Measurements from ENCODE around the gene KIF6.

The KIF6 gene

GRCh38 chr6:39338397-39338796 lies 386.8 kb downstream of the KIF6 start:
- no peak for DNase-seq

DNA sequence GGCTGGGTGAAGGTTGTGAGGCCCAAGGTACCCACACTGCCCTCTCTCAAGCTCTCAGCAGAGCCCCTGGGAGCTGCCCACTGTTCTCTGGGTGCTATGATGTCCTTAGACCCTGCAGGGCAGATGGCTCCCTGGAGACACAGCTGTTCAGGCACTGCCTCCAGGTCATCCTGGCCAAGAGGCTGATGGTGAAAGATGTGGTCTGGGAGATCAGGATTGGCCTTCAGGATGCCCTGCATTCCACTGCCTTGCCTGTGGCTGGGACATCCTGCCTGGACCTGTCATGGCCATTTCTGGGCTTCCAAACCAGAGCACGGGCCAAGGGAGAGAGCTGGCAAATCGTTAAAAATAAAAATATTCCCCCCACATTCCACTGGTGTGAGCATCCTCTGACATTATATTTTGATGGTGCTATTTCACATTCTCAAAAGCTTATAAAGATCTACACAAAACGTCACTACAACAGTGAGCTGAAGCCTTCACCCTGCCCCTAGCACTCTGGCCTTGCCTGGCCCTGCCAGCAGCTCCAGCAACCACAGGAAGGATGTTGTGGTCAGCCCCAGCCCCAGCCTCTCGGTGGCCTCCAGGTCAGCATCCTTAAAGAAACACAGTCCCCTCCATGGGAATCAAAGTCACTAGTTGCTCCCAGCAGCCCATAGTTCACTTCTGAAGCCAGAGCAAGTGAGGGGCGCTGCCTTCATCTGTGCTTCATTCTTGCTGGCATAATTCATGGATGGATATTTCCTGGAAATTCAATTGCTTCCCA lies 389.2 kb downstream of the KIF6 start:
- DNase-seq = no peak

- DNase-seq = no peak
These were observed 391.4 kb downstream of the KIF6 start for GRCh38 chr6:39333644-39334438.

- DNase-seq = peak; percentile 93
These were observed 394.7 kb downstream of the KIF6 start for GRCh38 chr6:39330476-39330875.

DNA sequence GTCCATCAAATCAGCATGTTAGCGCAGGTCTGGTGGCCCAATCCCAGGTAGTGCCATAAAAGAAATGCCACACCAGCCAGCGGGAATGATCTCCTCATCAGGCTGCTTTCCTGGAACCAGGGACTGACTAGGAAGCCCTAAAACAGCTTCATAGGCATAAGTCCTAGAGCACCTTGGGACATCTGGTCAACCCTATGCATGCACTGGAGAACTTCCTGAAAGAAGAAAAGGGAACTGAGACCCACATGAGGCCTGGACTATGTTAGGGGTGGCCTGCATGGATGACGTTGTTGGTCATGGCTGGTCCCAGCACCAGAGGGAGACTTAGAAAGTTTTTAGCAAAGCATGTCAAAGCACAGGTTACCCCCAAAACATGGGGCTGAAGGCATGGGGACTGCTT lies 395.2 kb downstream of the KIF6 start:
- DNase-seq = peak; percentile 37

DNA sequence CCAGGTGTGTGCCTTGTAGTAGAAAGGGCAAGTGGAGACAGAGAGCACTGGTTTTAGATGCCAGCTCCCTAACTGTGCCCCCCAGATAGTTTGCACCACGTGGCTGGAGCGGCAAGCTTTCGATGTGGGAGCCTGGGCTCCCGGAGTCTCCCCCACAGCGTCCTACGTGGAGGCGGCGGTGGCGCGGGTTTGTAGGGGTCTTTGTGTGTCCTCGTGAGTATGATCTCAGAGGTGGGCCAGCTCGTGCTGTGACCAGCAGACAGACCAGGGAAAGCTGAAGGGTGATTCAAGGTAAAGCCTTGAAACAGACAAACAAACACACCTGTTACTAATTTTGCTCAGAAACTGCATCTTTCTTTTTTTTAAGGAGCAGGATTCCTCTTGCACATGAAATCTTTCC lies 397.1 kb downstream of the KIF6 start:
- no peak for DNase-seq

DNA sequence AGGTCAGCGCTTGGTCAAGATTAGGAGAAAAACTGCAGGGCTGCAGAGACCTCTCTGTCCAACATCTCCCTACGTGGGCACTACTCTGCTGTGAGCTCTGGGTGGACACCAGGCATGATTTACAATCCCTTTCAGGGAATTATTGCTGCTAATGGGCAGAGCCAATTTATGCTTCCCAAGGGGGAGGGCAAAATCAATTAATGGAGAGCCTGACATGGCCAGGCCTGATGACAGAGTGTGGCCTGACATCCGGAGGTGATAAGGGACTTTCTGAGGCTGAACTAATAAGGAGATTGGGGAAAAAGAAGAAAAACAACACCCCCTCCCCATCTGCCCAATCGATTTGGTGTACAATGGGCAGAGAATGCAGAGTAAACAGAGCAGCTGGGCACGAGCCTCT lies 397.7 kb downstream of the KIF6 start:
- DNase-seq = peak; percentile 33

GRCh38 chr6:39322306-39322850 lies 402.8 kb downstream of the KIF6 start, which contains the start of gene KCNK16:
TSS of gene KCNK16 (minus strand) at chr6:39322702. CDS start at chr6:39322540, 162 bp downstream.
- no peak for DNase-seq

DNA sequence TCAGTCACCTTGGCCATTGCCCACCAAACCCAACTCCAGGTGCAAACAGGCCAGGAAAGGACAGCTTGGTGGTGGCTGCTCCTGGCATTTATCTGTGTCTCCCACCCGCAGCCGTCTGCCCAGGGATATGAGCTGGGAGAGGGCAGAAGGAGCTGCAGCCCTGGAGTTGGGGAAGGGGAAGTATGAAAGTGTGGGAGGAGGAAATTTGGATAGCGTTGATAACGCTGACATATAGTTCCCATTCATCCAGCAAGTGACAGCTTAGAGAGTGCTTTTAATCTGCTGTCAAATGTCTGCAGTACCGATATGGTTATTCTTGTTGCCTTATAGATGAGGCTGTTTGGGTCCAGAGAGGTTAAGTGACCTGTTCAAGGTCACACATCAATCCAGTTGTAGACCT lies 403.4 kb downstream of the KIF6 start:
- no peak for DNase-seq

DNA sequence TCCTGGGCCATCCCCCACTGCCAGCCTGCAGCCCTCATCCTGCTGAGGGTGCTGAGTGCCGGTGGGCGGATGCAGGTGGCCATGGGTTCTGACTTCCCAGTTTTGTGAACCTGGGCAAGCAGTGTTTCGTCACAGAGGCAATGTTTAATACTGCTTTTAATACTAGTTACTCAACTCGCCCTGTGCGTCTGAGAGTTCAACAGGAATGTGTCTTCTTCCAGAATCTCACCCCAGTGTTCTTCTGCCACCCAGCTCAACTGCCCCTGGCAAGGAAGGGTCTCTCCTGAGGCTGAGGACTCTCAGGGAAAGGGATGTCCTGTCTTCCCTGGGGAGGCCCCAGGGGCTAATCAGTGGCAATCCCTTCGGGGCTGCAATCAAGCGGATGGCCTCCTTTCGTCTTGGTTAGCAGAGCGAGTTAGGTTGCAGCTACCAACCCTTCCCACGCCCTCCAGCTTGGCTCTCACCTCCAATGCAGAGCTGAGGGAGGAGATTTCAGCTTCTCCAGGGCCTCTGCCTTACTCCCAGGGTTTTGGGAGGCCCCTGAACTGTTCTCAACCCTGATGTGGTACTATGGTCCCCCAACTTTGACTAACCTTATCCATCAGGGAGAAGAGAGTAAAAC lies 404.7 kb downstream of the KIF6 start:
- no peak for DNase-seq

DNA sequence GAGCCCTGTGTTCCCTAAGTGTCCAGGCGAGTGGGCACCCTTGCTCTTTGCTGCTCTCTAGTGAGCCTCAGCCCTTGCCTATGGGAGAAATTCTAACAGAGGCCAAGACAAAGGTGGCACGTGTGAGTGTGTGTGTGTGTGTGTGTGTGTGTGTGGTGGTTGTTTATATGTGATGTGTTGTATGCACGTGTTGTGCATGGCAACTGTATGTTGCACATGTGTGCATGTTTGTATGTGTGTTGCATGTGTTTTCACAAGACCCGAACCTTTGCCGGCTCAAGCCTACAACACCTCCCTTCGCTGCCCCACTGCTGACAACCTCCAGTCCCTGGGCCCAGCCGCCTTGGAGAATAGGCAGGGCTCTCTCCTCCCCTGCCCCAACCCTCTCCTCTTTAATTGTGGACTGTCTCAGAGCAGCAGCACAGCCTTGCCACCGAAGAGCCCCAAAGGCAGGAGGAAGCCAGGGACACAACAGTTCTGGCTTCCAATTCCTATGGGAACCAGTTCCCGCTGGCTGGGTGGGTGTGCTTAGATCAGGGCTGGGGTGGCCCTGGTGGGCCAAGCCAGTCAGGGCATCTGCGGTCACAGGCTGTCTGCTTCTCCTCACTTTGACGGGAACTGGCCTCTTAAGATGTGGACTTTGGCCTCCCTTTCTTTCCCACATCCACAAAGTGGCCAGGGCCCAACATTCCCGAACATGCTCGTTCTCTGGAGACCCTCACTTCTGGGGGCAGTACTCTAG lies 405.4 kb downstream of the KIF6 start:
- DNase-seq = no peak

DNA sequence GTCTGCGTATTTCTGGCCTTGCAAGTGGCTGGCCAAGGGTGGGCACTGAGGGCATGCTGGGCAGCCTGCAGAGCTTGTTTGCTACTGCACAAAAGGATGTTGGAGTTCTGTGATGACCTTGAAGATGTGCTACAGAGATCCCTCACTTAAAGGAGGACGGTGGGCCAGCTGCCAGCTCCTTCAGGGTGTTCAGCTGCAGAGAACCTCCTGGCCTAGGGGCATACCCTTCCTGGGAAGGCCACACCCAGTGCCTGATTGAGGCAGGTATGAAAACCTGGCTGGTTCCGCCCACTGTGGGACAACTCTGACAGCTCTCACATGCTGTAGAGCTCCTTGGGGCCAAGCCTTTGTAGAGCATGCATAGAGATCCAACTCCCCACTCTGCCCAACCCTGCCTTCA lies 408.0 kb downstream of the KIF6 start:
- DNase-seq = no peak

GRCh38 chr6:39314273-39314795 lies 410.9 kb downstream of the KIF6 start, which contains the start of gene KCNK17:
TSS of gene KCNK17 (minus strand) at chr6:39314419. CDS start at chr6:39314320, 99 bp downstream.
- DNase-seq = peak; percentile 42

DNA sequence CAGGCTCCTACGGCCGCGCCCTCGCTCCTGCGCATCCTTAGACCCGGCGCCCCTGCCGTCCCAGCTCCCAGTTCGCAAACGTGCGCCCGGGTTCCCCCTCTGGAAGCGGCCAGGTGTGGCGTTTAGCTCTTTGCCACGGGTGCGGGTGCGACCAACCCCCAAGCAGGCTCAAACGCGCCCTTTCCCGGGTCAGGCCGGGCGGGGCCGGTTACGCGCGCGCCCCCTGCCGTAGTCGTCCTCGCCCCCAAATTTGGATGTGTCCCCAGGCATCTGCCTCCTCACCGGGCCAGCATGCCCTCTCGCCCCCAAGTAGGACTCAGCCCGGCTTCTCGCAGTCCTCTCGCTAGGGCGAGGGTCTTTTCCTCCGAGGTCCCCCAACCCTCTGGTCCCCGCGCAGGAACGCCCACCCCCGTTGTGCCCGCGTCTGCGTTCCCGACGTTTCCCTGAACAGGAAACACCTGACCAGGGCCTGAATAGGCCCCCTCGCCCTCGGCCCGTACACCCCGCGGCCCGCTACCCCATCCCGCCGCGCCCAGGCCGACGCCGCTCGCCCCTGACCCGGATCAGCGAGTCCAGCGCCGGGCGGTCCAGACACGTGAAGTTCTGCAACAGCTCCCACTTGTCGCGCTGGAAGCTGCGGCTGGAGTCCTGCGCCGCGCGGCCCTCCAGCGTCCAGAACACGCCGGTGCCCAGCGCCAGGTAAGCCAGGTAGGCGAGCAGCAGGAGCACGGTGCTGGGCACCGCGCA lies 411.5 kb downstream of the KIF6 start:
- DNase-seq = no peak

DNA sequence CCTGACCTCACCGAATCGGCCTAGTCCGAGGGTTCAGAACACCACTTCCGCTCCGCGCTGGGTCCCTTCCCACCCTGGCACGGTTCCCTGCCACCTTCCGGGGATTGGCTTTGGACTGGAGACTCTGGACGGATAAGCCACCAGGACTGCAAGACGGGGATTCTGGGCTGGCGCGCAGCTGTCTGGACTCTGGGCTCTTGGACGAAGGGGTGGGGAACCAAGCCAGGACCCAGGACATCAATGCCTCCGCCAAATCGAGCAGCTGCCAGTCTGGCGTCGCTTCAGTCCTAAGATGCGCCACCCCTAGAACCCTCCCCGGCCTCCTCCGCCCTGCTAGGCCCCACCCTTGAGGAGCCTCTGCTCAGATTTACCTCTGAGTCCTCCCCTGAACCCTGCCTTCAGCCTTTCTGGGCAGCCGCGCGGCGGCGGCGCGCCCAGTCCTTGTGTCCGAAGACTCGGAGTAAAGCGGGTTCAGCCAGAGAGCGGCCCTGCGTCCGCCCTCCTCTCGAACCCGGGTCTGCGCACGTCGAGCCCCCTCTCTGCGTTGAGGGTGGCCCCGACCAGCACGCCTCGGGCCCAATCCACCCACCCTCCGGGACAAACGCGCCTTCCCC lies 412.2 kb downstream of the KIF6 start:
- peak; percentile 56 for DNase-seq

DNA sequence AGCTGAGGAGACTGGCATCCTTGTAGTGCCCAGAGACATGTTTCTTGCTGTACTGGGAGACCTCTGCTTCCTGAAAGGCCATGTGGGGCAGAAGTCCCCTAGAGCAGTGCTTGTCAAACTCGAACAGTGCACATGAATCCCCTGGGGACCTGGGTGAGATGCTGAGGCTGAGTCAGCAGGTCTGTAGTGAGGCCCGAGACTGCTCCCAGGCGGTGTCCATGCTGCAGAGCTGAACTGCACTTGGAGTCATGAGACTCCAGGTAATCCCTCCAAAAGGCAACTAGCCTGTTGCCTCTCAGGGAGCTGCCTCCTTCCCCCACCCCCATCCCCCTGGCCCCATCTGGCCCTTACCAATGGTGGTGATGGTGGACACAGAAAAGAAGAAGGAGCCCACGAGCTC lies 414.7 kb downstream of the KIF6 start:
- DNase-seq = no peak

- peak; percentile 74 for DNase-seq
These were observed 415.2 kb downstream of the KIF6 start for GRCh38 chr6:39309942-39310531.

DNA sequence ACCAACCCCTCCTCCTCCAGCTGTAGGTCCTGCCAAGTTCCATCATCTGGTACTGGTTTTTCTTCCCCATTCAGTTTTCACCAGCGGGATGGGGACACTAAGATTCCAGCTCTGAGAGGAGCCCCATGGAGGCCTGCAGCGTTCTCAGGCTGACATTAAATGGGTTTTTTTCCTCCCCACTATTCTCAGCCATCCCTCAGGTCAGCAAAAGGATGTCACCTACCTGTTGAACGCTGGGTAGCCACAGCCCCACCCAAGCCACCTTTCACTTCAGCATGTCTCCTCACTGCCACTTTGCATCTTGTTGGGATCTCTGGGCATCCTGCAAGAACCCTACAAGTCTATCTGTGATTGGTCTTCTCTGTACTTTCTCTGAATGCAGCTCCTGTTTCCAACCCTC lies 417.7 kb downstream of the KIF6 start:
- DNase-seq = no peak

GRCh38 chr6:39304951-39305350 lies 420.3 kb downstream of the KIF6 start:
- no peak for DNase-seq

DNA sequence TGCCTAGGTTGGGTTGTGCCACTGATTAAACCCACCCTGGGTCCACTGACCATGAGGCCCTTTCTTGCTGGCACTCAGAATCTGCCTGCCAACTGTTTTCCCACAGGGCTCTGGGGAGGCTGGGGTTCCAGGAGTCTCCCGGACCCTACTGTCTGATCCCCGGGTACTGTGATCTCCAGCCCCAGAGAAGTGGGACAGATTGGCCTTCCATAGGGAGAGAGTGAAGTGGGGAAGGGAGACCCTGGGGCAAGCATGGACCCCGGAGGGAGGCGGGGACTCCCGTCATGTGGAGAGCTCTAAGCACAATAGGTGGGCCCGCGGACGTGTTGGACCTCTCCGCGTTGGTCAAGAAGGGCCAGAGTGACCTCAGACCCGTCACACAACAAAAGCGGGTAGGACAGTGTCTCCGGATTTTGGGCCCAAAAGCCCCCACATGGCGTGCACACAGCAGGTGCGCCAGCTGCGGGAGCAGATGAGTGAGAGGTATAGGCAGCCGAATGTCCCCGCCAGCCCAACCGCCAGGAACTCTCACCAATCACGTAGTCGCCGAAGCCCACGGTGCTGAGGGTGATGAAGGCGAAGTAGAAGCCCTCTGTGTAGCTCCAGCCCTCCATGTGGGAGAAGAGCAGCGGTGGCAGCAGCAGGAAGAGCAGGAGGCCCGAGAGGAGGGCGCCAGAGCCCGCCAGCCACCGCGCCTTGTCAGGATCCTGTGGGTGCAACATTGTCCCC lies 421.6 kb downstream of the KIF6 start:
- DNase-seq = no peak

All from DMS79 treated with DMSO at 0.1 percent for 48 hours (cell line).